ENCODE results near the gene TRIM2. TPM values are rescaled to one million over a fixed set of nuclear protein-coding genes. Genes with fewer than 3 reads are reported as not detected.

TRIM2 gene
- total RNA-seq, 1 donor from 2014 or later = 83.1 TPM

DNA sequence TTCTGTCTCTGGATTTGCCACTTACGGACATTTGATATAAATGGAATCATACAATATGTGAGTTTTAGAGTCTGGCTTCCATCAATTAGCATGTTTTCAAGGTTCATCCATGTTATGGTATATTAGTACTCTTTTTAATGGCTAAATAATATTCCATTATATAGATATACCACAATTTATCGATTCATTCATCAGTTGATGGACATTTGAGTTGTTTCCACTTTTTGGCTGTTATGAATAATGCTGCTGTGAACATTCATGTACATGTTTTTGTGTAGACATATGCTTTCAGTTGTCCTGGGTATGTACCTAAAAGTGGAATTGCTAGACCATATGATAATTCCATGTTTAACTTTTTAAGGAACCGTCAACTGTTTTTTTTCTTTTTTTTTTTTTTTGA is 79.0 kb downstream of the TRIM2 start:
- Mint-ChIP-seq H3K36me3 (peaks cover 43% of the 10 kb centered on the region), H3K4me3 (no peak overlapping the region), H3K9me3 (no peaks in the 10 kb centered on the region), H3K27ac (no peak overlapping the region), H3K27me3 (no peaks in the 10 kb centered on the region), H3K4me1 (ENCODE audit: unreplicated experiment) (no peaks in the 10 kb centered on the region)
- no peak for DNase-seq (ENCODE audit: extremely low spot score, unreplicated experiment)
- TF ChIP-seq, protein P1, sequence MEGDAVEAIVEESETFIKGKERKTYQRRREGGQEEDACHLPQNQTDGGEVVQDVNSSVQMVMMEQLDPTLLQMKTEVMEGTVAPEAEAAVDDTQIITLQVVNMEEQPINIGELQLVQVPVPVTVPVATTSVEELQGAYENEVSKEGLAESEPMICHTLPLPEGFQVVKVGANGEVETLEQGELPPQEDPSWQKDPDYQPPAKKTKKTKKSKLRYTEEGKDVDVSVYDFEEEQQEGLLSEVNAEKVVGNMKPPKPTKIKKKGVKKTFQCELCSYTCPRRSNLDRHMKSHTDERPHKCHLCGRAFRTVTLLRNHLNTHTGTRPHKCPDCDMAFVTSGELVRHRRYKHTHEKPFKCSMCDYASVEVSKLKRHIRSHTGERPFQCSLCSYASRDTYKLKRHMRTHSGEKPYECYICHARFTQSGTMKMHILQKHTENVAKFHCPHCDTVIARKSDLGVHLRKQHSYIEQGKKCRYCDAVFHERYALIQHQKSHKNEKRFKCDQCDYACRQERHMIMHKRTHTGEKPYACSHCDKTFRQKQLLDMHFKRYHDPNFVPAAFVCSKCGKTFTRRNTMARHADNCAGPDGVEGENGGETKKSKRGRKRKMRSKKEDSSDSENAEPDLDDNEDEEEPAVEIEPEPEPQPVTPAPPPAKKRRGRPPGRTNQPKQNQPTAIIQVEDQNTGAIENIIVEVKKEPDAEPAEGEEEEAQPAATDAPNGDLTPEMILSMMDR (conservative IDR thresholded peaks at IDR 0.05) = no peak

DNA sequence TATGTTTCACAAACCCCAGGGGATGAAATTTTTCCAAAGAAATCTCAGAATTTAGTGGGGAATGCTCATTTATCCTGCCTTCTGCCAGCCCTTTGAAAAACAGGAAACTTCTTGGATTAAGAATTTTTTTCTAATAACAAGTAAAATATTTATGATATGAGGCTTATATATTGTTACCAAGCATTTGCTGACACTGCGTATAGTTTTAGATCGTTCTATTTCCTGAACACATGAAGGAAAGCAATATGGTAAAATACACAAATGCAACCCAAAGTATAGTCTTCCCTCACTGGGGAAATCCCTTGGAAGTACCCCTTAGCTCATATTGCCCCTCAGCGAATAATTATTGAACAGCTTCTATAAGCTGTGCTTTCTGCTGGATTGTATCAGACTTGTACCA is 85.9 kb downstream of the TRIM2 start:
- no peak overlapping the region for H3K27ac Mint-ChIP-seq
- H3K27me3 Mint-ChIP-seq = no peaks in the 10 kb centered on the region
- peaks cover 6% of the 10 kb centered on the region for H3K9me3 Mint-ChIP-seq
- H3K4me3 Mint-ChIP-seq = no peak overlapping the region
- H3K36me3 Mint-ChIP-seq = peaks cover 44% of the 10 kb centered on the region
- peaks cover 6% of the 10 kb centered on the region for H3K4me1 Mint-ChIP-seq (ENCODE audit: unreplicated experiment)
- DNase-seq (ENCODE audit: extremely low spot score, unreplicated experiment) = no peak
- TF ChIP-seq, protein P1 (conservative IDR thresholded peaks at IDR 0.05) = no peak

DNA sequence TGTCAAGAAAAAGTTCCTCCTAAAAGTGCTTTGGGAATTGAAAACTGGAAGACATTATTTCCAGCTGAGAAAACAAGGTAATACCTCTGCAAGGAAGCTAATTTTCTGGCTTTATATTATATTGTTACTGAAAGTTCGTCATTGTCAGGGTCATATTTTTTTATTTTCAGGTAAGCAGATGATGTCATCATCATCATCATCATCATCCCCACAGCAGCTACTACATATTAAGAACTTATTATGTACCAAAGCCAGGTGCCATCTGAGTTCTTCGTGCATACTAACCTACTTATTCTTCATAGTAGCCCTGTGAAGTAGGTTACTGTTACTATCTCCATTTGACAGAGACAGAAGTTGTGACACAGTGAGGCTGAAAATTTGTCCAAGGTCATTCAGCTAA is 87.3 kb downstream of the TRIM2 start:
- H3K4me3 Mint-ChIP-seq = no peak overlapping the region
- peaks cover 50% of the 10 kb centered on the region for H3K36me3 Mint-ChIP-seq
- peaks cover 10% of the 10 kb centered on the region for H3K4me1 Mint-ChIP-seq (ENCODE audit: unreplicated experiment)
- no peak overlapping the region for H3K27ac Mint-ChIP-seq
- no peaks in the 10 kb centered on the region for H3K27me3 Mint-ChIP-seq
- no peak for DNase-seq (ENCODE audit: extremely low spot score, unreplicated experiment)
- TF ChIP-seq, protein P1 (conservative IDR thresholded peaks at IDR 0.05) = no peak
- peaks cover 6% of the 10 kb centered on the region for H3K9me3 Mint-ChIP-seq

DNA sequence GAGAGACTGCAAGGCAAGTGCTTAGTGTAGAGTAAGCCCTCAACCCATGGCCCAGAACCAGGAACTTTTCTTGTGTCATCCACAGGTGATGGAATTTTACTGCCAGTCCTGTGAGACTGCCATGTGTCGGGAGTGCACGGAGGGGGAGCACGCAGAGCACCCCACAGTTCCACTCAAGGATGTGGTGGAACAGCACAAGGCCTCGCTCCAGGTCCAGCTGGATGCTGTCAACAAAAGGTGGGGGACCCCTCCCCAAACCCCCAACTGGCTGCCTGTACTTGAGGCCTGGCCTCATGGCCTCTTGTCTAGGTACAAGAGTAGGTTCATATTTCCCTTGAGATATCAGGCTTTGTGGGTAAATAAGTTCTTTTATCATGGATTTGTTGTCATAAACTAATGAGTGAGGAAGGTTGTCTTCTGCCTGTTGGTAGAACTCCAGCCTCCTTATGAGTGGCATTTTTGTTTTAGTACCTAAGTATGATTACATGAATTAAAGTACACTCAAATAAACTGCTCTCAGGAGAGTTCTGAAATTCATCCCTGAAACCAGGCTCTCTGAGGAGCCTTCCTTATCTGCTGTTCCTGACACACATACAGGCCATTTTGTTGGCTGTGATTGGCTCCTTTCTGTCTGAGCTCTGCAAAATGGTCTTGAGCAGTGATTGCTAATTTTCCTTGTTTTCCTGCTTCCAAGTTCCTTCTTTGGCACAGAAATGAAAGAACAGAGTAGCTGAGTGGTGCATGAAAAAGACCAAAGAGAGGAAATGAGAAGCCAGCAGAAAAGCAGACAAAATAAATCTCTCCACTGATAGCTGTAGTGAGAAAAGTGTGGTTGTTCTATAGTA is 88.9 kb downstream of the TRIM2 start:
- DNase-seq (ENCODE audit: extremely low spot score, unreplicated experiment) = no peak
- Mint-ChIP-seq H3K4me3 (peak overlapping the region; percentile 23), H3K27ac (peak overlapping the region; percentile 81), H3K27me3 (no peaks in the 10 kb centered on the region), H3K9me3 (peaks cover 6% of the 10 kb centered on the region), H3K36me3 (peaks cover 48% of the 10 kb centered on the region), H3K4me1 (ENCODE audit: unreplicated experiment) (peaks cover 15% of the 10 kb centered on the region)
- TF ChIP-seq, protein P1 (conservative IDR thresholded peaks at IDR 0.05) = no peak

DNA sequence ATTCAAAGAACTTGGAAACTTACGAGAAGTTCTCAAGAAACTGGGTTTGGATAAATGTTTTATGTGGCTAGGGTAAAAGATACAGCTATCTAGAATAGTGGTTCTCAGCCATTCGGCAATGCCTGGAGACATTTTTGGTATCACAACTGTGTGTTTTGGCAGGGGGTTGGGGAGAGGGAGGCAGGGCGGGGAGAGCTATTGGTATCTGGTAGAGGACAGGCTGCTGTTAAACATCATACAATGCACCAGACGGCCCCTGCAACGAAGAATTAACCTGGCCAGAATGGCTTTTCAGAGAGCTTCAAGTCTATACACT is 89.5 kb downstream of the TRIM2 start:
- Mint-ChIP-seq H3K9me3 (peaks cover 2% of the 10 kb centered on the region), H3K4me3 (peak overlapping the region; percentile 23), H3K27ac (peak overlapping the region; percentile 81), H3K27me3 (no peaks in the 10 kb centered on the region), H3K36me3 (peaks cover 43% of the 10 kb centered on the region), H3K4me1 (ENCODE audit: unreplicated experiment) (peaks cover 15% of the 10 kb centered on the region)
- TF ChIP-seq, protein P1 (conservative IDR thresholded peaks at IDR 0.05) = no peak
- DNase-seq (ENCODE audit: extremely low spot score, unreplicated experiment) = no peak
